A549 (cell line): Measurements from ENCODE around the gene C10orf67. TPM values are rescaled to one million over a fixed set of nuclear protein-coding genes. Genes with fewer than 3 reads are reported as not detected.

Experiments used
- ATAC-seq, 2 experiments: fragments of 200-7000 bp in 1 of 2; fragments of >200 bp in 1 of 2; cut with Nextera tagmentation in 1 of 2; cut with Tn5 transposase in 1 of 2; 3 replicates each; pipeline versions ENCODE4 v1.8.0 to v1.9.1; 2018 to 2020; ENCODE audit warnings: mild to moderate bottlenecking in 1 of 2, moderate library complexity in 1 of 2
- CTCF ChIA-PET: fragments of 300-600 bp; sonication (Branson Sonifier 250); formaldehyde crosslinking; extraction: SDS; loops from one replicate; lab custom pipeline; 2021; ENCODE audit warnings: antibody characterized with exemption, inconsistent platforms; lab: Yijun Ruan, JAX
- POLR2A ChIA-PET: fragments of 350-600 bp; formaldehyde crosslinking; extraction: SDS; loops from one replicate; lab custom pipeline; 2021; ENCODE audit warnings: antibody characterized with exemption, inconsistent platforms; lab: Yijun Ruan, JAX
- DNase-seq, 2 experiments: peaks; one replicate each; pipeline versions ENCODE4 v3.0.0 to v3.0.0-alpha.2; 2011 to 2016; ENCODE audit warnings: low read depth in 1 of 2, low spot score in 1 of 2
- FAIRE-seq: peaks from 2 replicates; lab custom pipeline; 2011; peaks lifted over from hg19 to GRCh38; lab: Jason Lieb, UNC
- H3K27ac ChIP-seq, 2 experiments: fragments of >200 bp; sonication (Bioruptor Twin); formaldehyde crosslinking; 3 replicates each; pipeline ENCODE4 v1.5.1; 2016 to 2017
- H3K4me1 ChIP-seq: fragments of >200 bp; sonication (Bioruptor Twin); formaldehyde crosslinking; 3 replicates; pipeline ENCODE4 v1.6.1; 2016
- H3K4me2 ChIP-seq: fragments of >200 bp; sonication (Bioruptor Twin); formaldehyde crosslinking; 3 replicates; pipeline ENCODE4 v1.6.1; 2016
- H3K4me3 ChIP-seq: fragments of >200 bp; sonication (Bioruptor Twin); formaldehyde crosslinking; 3 replicates; pipeline ENCODE4 v1.5.1; 2016
- H3K9me3 ChIP-seq: fragments of >200 bp; sonication (Bioruptor Twin); formaldehyde crosslinking; 3 replicates; pipeline ENCODE4 v1.6.1; 2016
- ATOH8 ChIP-seq: fragments of 250-450 bp; sonication (Bioruptor Pico); IDR thresholded peaks from 2 replicates; pipeline ENCODE4 v1.5.0; 2020; ENCODE audit warnings: low read depth, mild to moderate bottlenecking, moderate library complexity
- CEBPB ChIP-seq, 2 experiments: fragments of >200 bp in 1 of 2; sonication (Bioruptor Twin) in 1 of 2; formaldehyde crosslinking in 1 of 2; IDR thresholded peaks; 2 replicates each; pipeline ENCODE4 v1.6.1; 2012 to 2016
- CTCF ChIP-seq: fragments of >200 bp; sonication (Bioruptor Twin); formaldehyde crosslinking; IDR thresholded peaks from 3 replicates; pipeline ENCODE4 v1.5.1; 2016
- E2F6 ChIP-seq: IDR thresholded peaks from 2 replicates; pipeline ENCODE4 v1.6.1; 2012; ENCODE audit warnings: low read depth, borderline replicate concordance
- FOSB ChIP-seq: fragments of 250-450 bp; sonication (Bioruptor Pico); IDR thresholded peaks from 2 replicates; pipeline ENCODE4 v1.5.0; 2020; ENCODE audit warnings: mild to moderate bottlenecking, moderate library complexity
- HDAC2 ChIP-seq: fragments of 200-600 bp; sonication (generic); IDR thresholded peaks from 2 replicates; pipeline ENCODE4 v1.6.1; 2016
- HOXA7 ChIP-seq: fragments of 250-450 bp; sonication (Bioruptor Pico); IDR thresholded peaks from 2 replicates; pipeline ENCODE4 v1.5.0; 2020; ENCODE audit warnings: mild to moderate bottlenecking, moderate library complexity
- HOXB5 ChIP-seq: fragments of 250-450 bp; sonication (Bioruptor Pico); IDR thresholded peaks from 2 replicates; pipeline ENCODE4 v1.5.0; 2020; ENCODE audit warnings: mild to moderate bottlenecking, moderate library complexity
- KDM1A ChIP-seq: fragments of 200-600 bp; sonication (generic); IDR thresholded peaks from 2 replicates; pipeline ENCODE4 v1.6.1; 2016; ENCODE audit warnings: low read depth, mild to moderate bottlenecking
- MAFK ChIP-seq: fragments of 450-650 bp; IDR thresholded peaks from 2 replicates; pipeline ENCODE4 v1.6.1; 2014; ENCODE audit not compliant: partially characterized antibody
- MYC ChIP-seq: IDR thresholded peaks from 2 replicates; pipeline ENCODE4 v1.6.1; 2012; ENCODE audit warnings: mild to moderate bottlenecking, inconsistent platforms, low read length, improper control_type of control experiment, borderline replicate concordance
- NPAS2 ChIP-seq: fragments of 250-450 bp; sonication (Bioruptor Pico); IDR thresholded peaks from 2 replicates; pipeline ENCODE4 v1.8.0; 2022; ENCODE audit warnings: mild to moderate bottlenecking, moderate library complexity, borderline replicate concordance
- POLR2A ChIP-seq: IDR thresholded peaks from 2 replicates; pipeline ENCODE4 v1.6.1; 2012; ENCODE audit warnings: mild to moderate bottlenecking, low read length
- POLR2AphosphoS2 ChIP-seq: conservative IDR thresholded peaks from 2 replicates; pipeline ENCODE4 v1.6.1; 2012; ENCODE audit warnings: low read length, improper control_type of control experiment, inconsistent platforms
- RAD21 ChIP-seq, 2 experiments: fragments of >200 bp in 1 of 2; sonication (Bioruptor Twin) in 1 of 2; formaldehyde crosslinking in 1 of 2; IDR thresholded peaks in 1 of 2; conservative IDR thresholded peaks in 1 of 2; 2 replicates in 1 of 2; 3 replicates in 1 of 2; pipeline ENCODE4 v1.6.1; 2012 to 2018; ENCODE audit warnings: inconsistent platforms in 1 of 2
- RCOR1 ChIP-seq: fragments of 150-350 bp; IDR thresholded peaks from 2 replicates; pipeline ENCODE4 v1.6.1; 2014; ENCODE audit warnings: antibody characterized with exemption, low read length, low read depth
- TP53 ChIP-seq: fragments of 250-450 bp; sonication (Bioruptor Pico); IDR thresholded peaks from 2 replicates; pipeline ENCODE4 v1.5.0; 2021; ENCODE audit warnings: mild to moderate bottlenecking, moderate library complexity
- USF2 ChIP-seq: fragments of 450-650 bp; IDR thresholded peaks from 2 replicates; pipeline ENCODE4 v1.6.1; 2014; ENCODE audit warnings: antibody characterized with exemption
- ZC3H11A ChIP-seq: fragments of 450-650 bp; IDR thresholded peaks from 2 replicates; pipeline ENCODE4 v1.6.1; 2014; ENCODE audit warnings: antibody characterized with exemption, mild to moderate bottlenecking
- ZNF302 ChIP-seq: fragments of 250-450 bp; sonication (Bioruptor Pico); IDR thresholded peaks from 2 replicates; pipeline ENCODE4 v1.9.0; 2021; ENCODE audit warnings: inconsistent platforms, mild to moderate bottlenecking, moderate library complexity
- WGBS: methylation state at CpG from one replicate; pipeline ENCODE4 v1.1.6; 2017; ENCODE audit errors: missing lambda C conversion rate; 5-methylcytosine and 5-hydroxymethylcytosine counted together
- polyA plus RNA-seq, 4 experiments: library from polyadenylated mRNA; depleted of rRNA in 3 of 4; stranded (reverse); fragments of >200 nt; fragmentation: RNase III in 1 of 4; extraction: RNeasy Plus Mini Kit Qiagen cat#74134 plus additional on column Dnase treatment in 1 of 4; gene quantifications; 2 replicates in 3 of 4; 3 replicates in 1 of 4; pipeline ENCODE4 v1.2.3, GENCODE V29; 2011 to 2017

C10orf67 gene
- polyA plus RNA-seq, 2 of the 4 experiments (the other 2 are of a cell fraction) = 0.06 to 0.09 TPM

- TF ChIP-seq MYC (no peak), ATOH8 (CRISPR knock-in tag) (no peak), HOXB5 (no peak), POLR2A (no peak), RAD21 (conservative IDR thresholded peaks at IDR 0.05 in 1 of 2, IDR thresholded peaks at IDR 0.05 in 1 of 2) (no peak), MAFK (no peak)
Measured at GRCh38 chr10:23384364-23384763, 39.8 kb upstream of the C10orf67 start (continued).

GRCh38 chr10:23383637-23384036, 39.0 kb upstream of the C10orf67 start:
- Histone ChIP-seq H3K4me3 (no peak overlapping the region), H3K27ac (no peak overlapping the region), H3K9me3 (no peaks in the 10 kb centered on the region), H3K4me1 (no peaks in the 10 kb centered on the region), H3K4me2 (no peak overlapping the region)
- ATAC-seq = no peak
- 28% methylated on average over 2 of the region's 2 CpGs for WGBS
- no peak for TF ChIP-seq RCOR1
- no peak for TF ChIP-seq CEBPB (IDR thresholded peaks at IDR 0.05)
- no peak for TF ChIP-seq POLR2AphosphoS2
- TF ChIP-seq CTCF = no peak
- no peak for TF ChIP-seq E2F6
- TF ChIP-seq MYC = no peak
- no peak for TF ChIP-seq HDAC2
- TF ChIP-seq NPAS2 (CRISPR knock-in tag) = no peak
- no peak for TF ChIP-seq KDM1A
- TF ChIP-seq HOXB5 = no peak
- no peak for TF ChIP-seq ZC3H11A
- DNase-seq = no peak
- POLR2A ChIA-PET = interaction anchor here (0.6 kb wide), 1 partner anchor 182 kb away, joined by 4 read pairs; no protein-coding TSS in a partner anchor
- CTCF ChIA-PET = no interaction called here
- no peak for FAIRE-seq

- ChIA-PET POLR2A (no interaction called here), CTCF (interaction anchor here (1.1 kb wide), 1 partner anchor 19 kb away, joined by 3 read pairs; no protein-coding TSS in a partner anchor)
- ATAC-seq = no peak
- no peaks in the 10 kb centered on the region for H3K4me1 ChIP-seq
- no peaks in the 10 kb centered on the region for H3K9me3 ChIP-seq
- no peak overlapping the region for H3K4me3 ChIP-seq
- WGBS = 22% methylated on average over 3 of the region's 3 CpGs
- DNase-seq = peak in 1 of 2 experiments; percentile 2
- no peak for FAIRE-seq
- TF ChIP-seq USF2 (peak; percentile 79), FOSB (CRISPR knock-in tag) (no peak)
- H3K27ac ChIP-seq = no peak overlapping the region
- H3K4me2 ChIP-seq = no peak overlapping the region
Measured at GRCh38 chr10:23381298-23382040, 36.9 kb upstream of the C10orf67 start.

GRCh38 chr10:23379686-23380085, 35.1 kb upstream of the C10orf67 start:
- WGBS = 18% methylated on average over 3 of the region's 3 CpGs
- DNase-seq = no peak

More at GRCh38 chr10:23379686-23380085, 35.1 kb upstream of the C10orf67 start:
- no peak overlapping the region for H3K4me2 ChIP-seq
- ChIA-PET CTCF (no interaction called here), POLR2A (no interaction called here)
- FAIRE-seq (no peak), ATAC-seq (no peak)
- TF ChIP-seq ZNF302 (CRISPR knock-in tag) (no peak), ZC3H11A (no peak), TP53 (no peak), MAFK (no peak), HOXA7 (CRISPR knock-in tag) (no peak)
- H3K4me3 ChIP-seq = no peak overlapping the region
- H3K9me3 ChIP-seq = no peaks in the 10 kb centered on the region
- no peaks in the 10 kb centered on the region for H3K4me1 ChIP-seq
- H3K27ac ChIP-seq = no peak overlapping the region
